NCI-H1092 (cell line): ENCODE data around the gene CHRNA3.
"Not testable (repeated sequence)": the region's sequence is repeated elsewhere in the genome, so short reads cannot be mapped to it uniquely, and the experiment has no call there.

Experiments used
- DNase-seq: peaks from one replicate; lab custom pipeline; 2025; lab: John Stamatoyannopoulos, UW

CHRNA3 gene

DNA sequence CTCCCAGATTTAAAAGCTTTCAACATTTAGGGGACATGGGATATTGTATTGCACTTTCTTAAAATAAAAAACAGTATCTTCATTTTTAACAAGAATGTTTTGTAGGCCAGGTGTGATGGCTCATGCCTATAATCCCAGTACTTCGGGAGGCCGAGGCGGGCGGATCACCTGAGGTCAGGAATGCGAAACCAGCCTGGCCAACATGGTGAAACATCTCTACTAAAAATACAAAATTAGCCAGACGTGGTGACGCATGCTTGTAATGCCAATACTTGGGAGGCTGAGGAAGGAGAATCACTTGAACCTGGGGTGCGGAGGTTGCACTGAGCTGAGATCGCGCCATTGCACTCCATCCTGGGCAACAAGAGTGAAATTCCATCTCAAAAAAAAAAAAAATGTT is 60.6 kb downstream of the CHRNA3 start:
- not testable (repeated sequence) for DNase-seq

DNA sequence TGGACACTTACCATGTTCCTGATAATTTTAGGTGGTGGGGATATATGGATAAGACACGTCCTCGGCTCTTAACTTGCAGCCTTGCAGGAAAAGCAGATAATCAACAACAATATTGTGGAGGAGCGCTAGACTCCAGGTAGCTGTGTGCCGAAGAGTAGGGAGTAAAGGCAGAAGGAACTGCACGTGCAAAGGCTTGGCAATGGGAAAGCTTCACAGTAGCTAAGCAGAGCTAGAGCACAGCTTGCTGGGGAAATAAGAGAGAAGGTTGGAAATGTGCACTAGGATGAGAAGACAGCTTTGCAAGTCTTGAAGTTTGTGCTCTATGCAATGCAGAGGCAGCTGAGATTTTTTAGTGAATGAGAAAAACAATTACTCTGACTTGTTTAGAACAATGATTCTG is 68.2 kb downstream of the CHRNA3 start:
- no peak for DNase-seq

DNA sequence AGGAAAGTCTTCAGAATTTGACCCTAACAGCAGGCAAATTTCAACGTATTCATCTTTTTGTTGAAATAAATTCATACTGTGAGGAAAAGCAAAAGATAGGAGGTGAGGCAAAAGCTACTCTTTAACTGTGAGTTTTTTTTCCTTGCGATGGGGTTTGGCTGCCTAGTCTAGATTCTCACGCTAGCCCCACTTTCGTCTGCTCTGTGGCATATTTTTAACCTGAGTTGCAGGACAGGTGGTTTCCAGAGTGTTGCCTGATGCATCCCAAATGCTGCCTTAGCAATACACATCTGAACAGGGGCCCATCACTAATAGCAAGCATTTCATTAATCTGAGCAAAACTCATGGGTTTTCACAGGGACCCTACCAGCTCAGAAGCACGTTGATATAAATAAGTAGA is 68.9 kb downstream of the CHRNA3 start:
- no peak for DNase-seq

DNA sequence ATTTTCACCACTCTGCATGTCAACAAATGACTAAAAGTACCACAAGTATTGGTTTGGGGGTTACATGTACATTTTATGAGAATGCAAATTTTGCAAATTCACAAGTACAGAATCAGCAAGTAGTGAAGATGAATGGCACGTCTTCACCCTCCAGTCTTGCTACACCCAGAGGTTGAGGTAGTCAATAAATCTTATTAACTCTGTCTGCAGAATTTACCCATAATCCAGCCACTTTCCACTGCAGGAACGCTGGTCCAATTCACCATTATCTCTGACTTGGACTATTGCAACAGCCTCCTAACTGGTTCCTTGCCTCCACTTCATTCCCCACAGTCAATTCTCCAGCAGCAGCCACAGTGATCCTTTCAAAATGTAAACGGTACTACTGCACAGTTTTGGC is 70.0 kb downstream of the CHRNA3 start:
- no peak for DNase-seq

DNA sequence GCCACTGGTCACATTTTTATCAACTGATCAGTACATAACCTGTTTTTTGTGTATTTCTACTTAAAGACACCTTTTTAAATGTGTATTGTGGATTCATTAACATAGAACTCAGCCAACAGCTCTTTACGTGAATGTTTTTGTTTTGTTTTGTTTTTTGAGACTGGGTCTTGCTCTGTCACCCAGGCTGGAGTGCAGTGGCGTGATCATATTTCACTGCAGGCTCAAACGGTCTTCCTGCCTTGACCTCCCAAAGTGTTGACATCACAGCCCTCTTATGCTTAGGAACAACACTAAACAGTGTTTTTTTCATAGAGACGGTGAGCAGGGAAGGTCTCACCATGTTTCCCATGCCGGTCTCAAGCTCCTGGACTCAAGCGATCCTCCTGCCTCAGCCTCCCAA is 70.6 kb downstream of the CHRNA3 start:
- no peak for DNase-seq
